Heart left ventricle (tissue), 16 donors: Measurements from ENCODE around the gene BTN1A1. TPM values are rescaled to one million over a fixed set of nuclear protein-coding genes. Genes with fewer than 3 reads are reported as not detected.

Experiments
- ATAC-seq, 4 donors: fragments of 200-7000 bp; cut with Tn5 transposase; one replicate each; pipeline ENCODE4 v1.9.1; 2020 to 2022; ENCODE audit warnings: moderate library complexity in 4 of 4, mild to moderate bottlenecking in 3 of 4, moderate number of reproducible peaks in 1 of 4
- DNase-seq, 5 donors: peaks; one replicate each; pipeline ENCODE4 v3.0.0-alpha.2; 2020
- H3K27ac ChIP-seq, 12 donors: fragments of 200-600 bp; sonication (generic) in 4 of 12; one replicate each; pipeline versions ENCODE4 v1.5.0 to v1.8.0; 2016 to 2022; ENCODE audit warnings: mild to moderate bottlenecking in 2 of 12
- H3K27me3 ChIP-seq, 9 donors: fragments of 200-600 bp; sonication (generic) in 2 of 9; one replicate each; pipeline versions ENCODE4 v1.5.1 to v1.8.0; 2016 to 2022; ENCODE audit warnings: mild to moderate bottlenecking in 3 of 9
- H3K36me3 ChIP-seq, 9 donors: fragments of 200-600 bp; sonication (generic) in 2 of 9; one replicate each; pipeline versions ENCODE4 v1.5.0 to v1.8.0; 2018 to 2022; ENCODE audit warnings: mild to moderate bottlenecking in 2 of 9
- H3K4me1 ChIP-seq, 12 donors: fragments of 200-600 bp; sonication (generic) in 4 of 12; one replicate each; pipeline versions ENCODE4 v1.5.0 to v1.8.0; 2016 to 2022; ENCODE audit warnings: mild to moderate bottlenecking in 3 of 12
- H3K4me3 ChIP-seq, 12 donors: fragments of 200-600 bp; sonication (generic) in 4 of 12; one replicate each; pipeline versions ENCODE4 v1.5.0 to v1.8.0; 2017 to 2022; ENCODE audit warnings: mild to moderate bottlenecking in 9 of 12, moderate library complexity in 4 of 12
- H3K9me3 ChIP-seq, 12 donors: fragments of 200-600 bp; sonication (generic) in 4 of 12; one replicate each; pipeline versions ENCODE4 v1.5.0 to v1.8.0; 2016 to 2022; ENCODE audit warnings: mild to moderate bottlenecking in 1 of 12
- POLR2A ChIP-seq, 2 donors: fragments of 450-650 bp; IDR thresholded peaks; one replicate each; pipeline ENCODE4 v1.6.1; 2017; ENCODE audit warnings: antibody characterized with exemption in 2 of 2, mild to moderate bottlenecking in 2 of 2, moderate library complexity in 2 of 2
- WGBS, 4 donors: extraction: QIAGEN DNeasy Blood & Tissue Kit in 2 of 4; methylation state at CpG; one replicate each; pipeline versions ENCODE4 v1.1.5 to v1.1.7; 2013 to 2018; 5-methylcytosine and 5-hydroxymethylcytosine counted together
- intact Hi-C, 10 donors: fragments of 100-400 bp; cut with DNase I; formaldehyde crosslinking; loops; one replicate each; pipeline versions ENCODE4 v1.11.1 to v1.14.2; 2022
- long read RNA-seq, 3 donors: library from polyadenylated mRNA; unstranded; transcript quantifications; one replicate each; pipeline ENCODE4 v2.0.0, GENCODE V29; 2020 to 2021
- polyA plus RNA-seq, 2 donors: library from polyadenylated mRNA; stranded (reverse); fragments of 200-250 nt; gene quantifications; one replicate each; pipeline ENCODE4 v1.2.3, GENCODE V29; 2013
- total RNA-seq, 9 donors: library from RNA; depleted of rRNA in 2 of 9; stranded (reverse); fragments of >200 nt in 2 of 9; fragmentation: NEBNext Ultra II Directional in 3 of 9; extraction: Animal tissue kit (Norgen Biotek cat#: 25700) in 3 of 9; gene quantifications; one replicate each; pipeline versions ENCODE4 v1.1.0 to v1.2.4, GENCODE V29; 2016 to 2023
- TF ChIP-seq, protein P1 (sequence below), 12 donors: fragments of 200-600 bp; sonication (generic) in 4 of 12; IDR thresholded peaks; one replicate each; pipeline versions ENCODE4 v1.5.0 to v1.8.0; 2018 to 2022; ENCODE audit warnings: antibody characterized with exemption in 12 of 12, mild to moderate bottlenecking in 5 of 12
- donor health status: ischemic (EF 13 %, LVEDD 7.1; RV severe dilation, severe dysfunction).
- donor health status: healthy with polysubstance abuse.
- donor health status: DM: no; HTN: yes; CAD: no.
- donor health status: DM: no; HTN: no; CAD: no.
- donor health status: ischemic (EF 25% LVEDD 6.9; RV normal size, moderate dysfunction).
- donor health status: ischemic (EF 25% LVEDD 5.7; RV mildly dilated, moderate dysfunction).
- donor health status: healthy.
- donor health status: DM: yes; HTN: yes; CAD: no.
- donor health status: ischemic (EF 35%, LVEDD 5.7; RV mildly dilated, moderate dysfunction).
- donor health status: nonischemic (EF 11% LVEDD 7.7; RV severe dilation, severe dysfunction).
- donor health status: DM: yes; HTN: yes; CAD: no.
- donor health status: PGD.
- donor health status: ischemic (EF 29% LVEDD 5.4; RV normal size, mild dysfunction).
- donor health status: nonischemic (EF 23%, LVEDD 6.1; RV moderate dilation, normal function).

The BTN1A1 gene
- total RNA-seq: not detected
- not detected for polyA plus RNA-seq
- long read RNA-seq, donor 1: 0 reads
- long read RNA-seq, donor 2: 0 reads
- long read RNA-seq, donor 3: 0 reads

GRCh38 chr6:26500102-26500501, at the start of gene BTN1A1:
BTN1A1 (plus strand) TSS chr6:26500303; CDS start chr6:26501287, 984 bp downstream.
- no peak for TF ChIP-seq POLR2A (IDR thresholded peaks at IDR 0.05)
- TF ChIP-seq, protein P1, sequence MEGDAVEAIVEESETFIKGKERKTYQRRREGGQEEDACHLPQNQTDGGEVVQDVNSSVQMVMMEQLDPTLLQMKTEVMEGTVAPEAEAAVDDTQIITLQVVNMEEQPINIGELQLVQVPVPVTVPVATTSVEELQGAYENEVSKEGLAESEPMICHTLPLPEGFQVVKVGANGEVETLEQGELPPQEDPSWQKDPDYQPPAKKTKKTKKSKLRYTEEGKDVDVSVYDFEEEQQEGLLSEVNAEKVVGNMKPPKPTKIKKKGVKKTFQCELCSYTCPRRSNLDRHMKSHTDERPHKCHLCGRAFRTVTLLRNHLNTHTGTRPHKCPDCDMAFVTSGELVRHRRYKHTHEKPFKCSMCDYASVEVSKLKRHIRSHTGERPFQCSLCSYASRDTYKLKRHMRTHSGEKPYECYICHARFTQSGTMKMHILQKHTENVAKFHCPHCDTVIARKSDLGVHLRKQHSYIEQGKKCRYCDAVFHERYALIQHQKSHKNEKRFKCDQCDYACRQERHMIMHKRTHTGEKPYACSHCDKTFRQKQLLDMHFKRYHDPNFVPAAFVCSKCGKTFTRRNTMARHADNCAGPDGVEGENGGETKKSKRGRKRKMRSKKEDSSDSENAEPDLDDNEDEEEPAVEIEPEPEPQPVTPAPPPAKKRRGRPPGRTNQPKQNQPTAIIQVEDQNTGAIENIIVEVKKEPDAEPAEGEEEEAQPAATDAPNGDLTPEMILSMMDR (IDR thresholded peaks at IDR 0.05): no peak
- 51 to 61% (median 57%) methylated on average over 2 of the region's 2 CpGs for WGBS, 4 donors
- H3K4me3 ChIP-seq: peak within 1 kb of the TSS in 3 of 12 donors; percentile 20 to 40 (median 37)
- H3K27me3 ChIP-seq: peaks cover 0 to 46% (median 30%) of the 10 kb centered on the region in 9 donors
- H3K4me1 ChIP-seq: peaks cover 0 to 13% (median 6%) of the 10 kb centered on the region in 12 donors
- intact Hi-C loops: no loop called here
- ATAC-seq: no peak
- no peaks in the 10 kb centered on the region for H3K9me3 ChIP-seq
- DNase-seq: no peak
- no peak within 1 kb of the TSS for H3K27ac ChIP-seq
- no peaks in the 10 kb centered on the region for H3K36me3 ChIP-seq

DNA sequence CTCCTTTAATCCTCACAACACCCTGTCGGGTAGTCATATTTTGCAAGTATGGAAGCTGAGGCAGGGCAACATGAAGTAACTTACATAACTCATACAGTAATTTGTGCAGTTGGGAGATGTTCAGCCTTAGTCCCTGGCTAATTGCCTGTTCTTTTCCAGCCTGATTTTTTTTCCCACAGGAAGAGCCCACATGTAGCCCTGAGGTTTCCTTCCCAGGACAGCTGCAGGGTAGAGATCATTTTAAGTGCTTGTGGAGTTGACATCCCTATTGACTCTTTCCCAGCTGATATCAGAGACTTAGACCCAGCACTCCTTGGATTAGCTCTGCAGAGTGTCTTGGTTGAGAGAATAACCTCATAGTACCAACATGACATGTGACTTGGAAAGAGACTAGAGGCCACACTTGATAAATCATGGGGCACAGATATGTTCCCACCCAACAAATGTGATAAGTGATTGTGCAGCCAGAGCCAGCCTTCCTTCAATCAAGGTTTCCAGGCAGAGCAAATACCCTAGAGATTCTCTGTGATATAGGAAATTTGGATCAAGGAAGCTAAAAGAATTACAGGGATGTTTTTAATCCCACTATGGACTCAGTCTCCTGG, 47.4 kb upstream of the BTN1A1 start:
- DNase-seq (no peak), ATAC-seq (no peak)
- no peaks in the 10 kb centered on the region for H3K9me3 ChIP-seq
- H3K27ac ChIP-seq: no peak overlapping the region
- H3K36me3 ChIP-seq: peaks cover 0 to 47% (median 23%) of the 10 kb centered on the region in 9 donors
- no peak for TF ChIP-seq POLR2A (IDR thresholded peaks at IDR 0.05)
- TF ChIP-seq, protein P1 (IDR thresholded peaks at IDR 0.05): no peak
- 62 to 76% (median 71%) methylated on average over 1 of the region's 1 CpG for WGBS, 4 donors
- no peaks in the 10 kb centered on the region for H3K27me3 ChIP-seq
- H3K4me1 ChIP-seq: peaks cover 0 to 33% (median 9%) of the 10 kb centered on the region in 12 donors
- intact Hi-C loops: loop anchor here in 2 of 10 donors (5.0 to 10.0 kb wide), 2 partner anchors 48 to 85 kb away; partner anchors contain the start of genes BTN3A1 (in 1 of the 2) and BTN3A2 (in 1 of the 2)
- no peak overlapping the region for H3K4me3 ChIP-seq

DNA sequence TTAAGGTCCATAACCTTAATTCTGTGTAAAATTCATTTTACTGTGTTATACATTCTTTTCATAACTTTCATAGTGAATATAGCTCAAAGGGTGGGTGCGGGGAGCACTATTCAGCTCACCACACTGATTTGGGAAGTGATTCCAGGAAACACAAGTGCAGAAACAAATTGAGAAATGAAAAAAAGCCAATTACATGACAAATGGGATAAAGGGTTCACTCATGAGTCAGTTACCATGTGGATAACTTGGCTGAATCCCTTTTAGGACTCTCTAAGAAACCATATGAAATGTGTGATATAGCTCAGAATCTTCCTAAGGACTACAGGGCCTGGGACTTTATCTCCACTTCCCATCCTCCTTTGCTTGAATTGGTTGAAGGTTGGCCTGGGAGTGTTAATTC, 45.5 kb upstream of the BTN1A1 start:
- ATAC-seq (no peak), DNase-seq (no peak)
- H3K4me3 ChIP-seq: no peak overlapping the region
- H3K9me3 ChIP-seq: no peaks in the 10 kb centered on the region
- H3K36me3 ChIP-seq: peaks cover 0 to 31% (median 13%) of the 10 kb centered on the region in 9 donors
- H3K27ac ChIP-seq: no peak overlapping the region
- 96 to 100% (median 97%) methylated on average over 1 of the region's 1 CpG for WGBS, 4 donors
- intact Hi-C loops: loop anchor here in 3 of 10 donors (5.0 to 10.0 kb wide), 4 partner anchors 32 to 87 kb away; partner anchors contain the start of genes BTN3A1 (in 1 of the 3) and BTN3A2 (in 1 of the 3)
- no peaks in the 10 kb centered on the region for H3K27me3 ChIP-seq
- no peak for TF ChIP-seq POLR2A (IDR thresholded peaks at IDR 0.05)
- TF ChIP-seq, protein P1 (IDR thresholded peaks at IDR 0.05): no peak
- H3K4me1 ChIP-seq: peaks cover 0 to 42% (median 20%) of the 10 kb centered on the region in 12 donors

DNA sequence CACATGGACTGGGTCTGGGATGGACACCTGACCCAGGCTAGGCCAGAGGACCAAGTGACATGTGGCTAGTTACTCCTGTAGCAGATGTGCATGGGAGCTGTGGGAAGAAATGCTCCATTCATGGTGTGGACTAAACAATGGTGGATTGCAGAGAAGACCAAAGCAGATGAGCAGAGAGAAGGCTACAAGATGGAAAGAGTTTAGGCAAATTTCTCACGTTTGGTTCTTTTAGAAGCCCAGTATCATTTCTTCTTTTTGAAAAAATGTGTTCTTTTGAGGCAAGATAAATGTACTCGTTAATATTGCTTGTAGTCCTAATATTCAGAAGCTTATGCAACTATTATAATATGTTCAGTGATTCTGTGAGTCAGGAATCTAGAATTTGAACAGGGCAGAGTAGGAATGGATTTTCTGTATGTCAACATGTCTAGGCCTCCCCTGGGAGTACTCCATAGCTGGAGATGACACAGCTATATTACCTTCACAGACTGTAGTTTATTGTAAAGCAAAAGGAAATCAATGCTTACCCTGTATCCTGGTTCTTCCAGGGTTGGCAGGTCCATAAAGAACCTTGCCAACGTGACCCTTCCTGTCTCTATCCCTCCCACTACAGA, 44.6 kb upstream of the BTN1A1 start:
- ATAC-seq: no peak
- H3K36me3 ChIP-seq: peaks cover 0 to 31% (median 14%) of the 10 kb centered on the region in 9 donors
- intact Hi-C loops: loop anchor here in 3 of 10 donors (5.0 to 10.0 kb wide), 3 partner anchors 33 to 67 kb away; partner anchors contain the start of gene BTN3A1 (in 1 of the 3)
- H3K27me3 ChIP-seq: no peaks in the 10 kb centered on the region
- peaks cover 0 to 50% (median 29%) of the 10 kb centered on the region in 12 donors for H3K4me1 ChIP-seq
- H3K27ac ChIP-seq: no peak overlapping the region
- no peaks in the 10 kb centered on the region for H3K9me3 ChIP-seq
- WGBS, 4 donors: 91 to 96% (median 93%) methylated on average over 3 of the region's 3 CpGs
- no peak overlapping the region for H3K4me3 ChIP-seq
- DNase-seq: no peak
- no peak for TF ChIP-seq POLR2A (IDR thresholded peaks at IDR 0.05)
- TF ChIP-seq, protein P1 (IDR thresholded peaks at IDR 0.05): no peak
